NCI-H2227 treated with DMSO at 0.1 percent for 48 hours (cell line): ENCODE measurements around the gene LRP6.

Experiments
- DNase-seq: peaks from one replicate; lab custom pipeline; 2025; lab: John Stamatoyannopoulos, UW

The LRP6 gene

GRCh38 chr12:12072064-12072760, 194.6 kb downstream of the LRP6 start:
- no peak for DNase-seq

GRCh38 chr12:12070674-12071656, 195.9 kb downstream of the LRP6 start, which contains the start of gene BCL2L14:
Gene BCL2L14 (plus strand): TSS chr12:12070939. CDS start chr12:12079306, 8,367 bp downstream.
- DNase-seq: no peak

- DNase-seq: no peak
Measured at GRCh38 chr12:12069821-12070548, 196.9 kb downstream of the LRP6 start.

- no peak for DNase-seq
Measured at GRCh38 chr12:12068751-12069150, 198.1 kb downstream of the LRP6 start.
